DND-41 (cell line): ENCODE data around the gene RAB35.

Experiments
- ATAC-seq: fragments of 200-7000 bp; cut with Tn5 transposase; 3 replicates; pipeline ENCODE4 v1.9.1; 2021; ENCODE audit warnings: low read depth; ENCODE audit not compliant: insufficient read depth
- DNase-seq: peaks from one replicate; pipeline ENCODE4 v3.0.0-alpha.2; 2020
- H2AFZ ChIP-seq: 2 replicates; pipeline ENCODE4 v1.6.0; 2012; ENCODE audit warnings: low read depth, low read length
- H3K27ac ChIP-seq: 2 replicates; pipeline ENCODE4 v1.5.1; 2012; ENCODE audit warnings: low read length, inconsistent platforms
- H3K27me3 ChIP-seq: fragments of 200-600 bp; sonication (generic); 2 replicates; pipeline ENCODE4 v1.6.0; 2012; ENCODE audit warnings: low read length, mild to moderate bottlenecking, inconsistent platforms; ENCODE audit not compliant: insufficient read depth, poor library complexity
- H3K36me3 ChIP-seq: 2 replicates; pipeline ENCODE4 v1.5.1; 2012; ENCODE audit warnings: low read length, inconsistent platforms; ENCODE audit not compliant: insufficient read depth
- H3K4me1 ChIP-seq: 2 replicates; pipeline ENCODE4 v1.5.1; 2012; ENCODE audit warnings: mild to moderate bottlenecking, low read length; ENCODE audit not compliant: insufficient read depth
- H3K4me2 ChIP-seq: 2 replicates; pipeline ENCODE4 v1.6.0; 2012; ENCODE audit warnings: mild to moderate bottlenecking, moderate library complexity, low read length, inconsistent platforms; ENCODE audit not compliant: insufficient read depth
- H3K4me3 ChIP-seq, 2 experiments: fragments of 200-600 bp in 1 of 2; shearing (Covaris generic) in 1 of 2; 2 replicates each; pipeline ENCODE4 v1.5.1; 2012 to 2016; ENCODE audit warnings: inconsistent platforms in 2 of 2, low read length in 2 of 2, mild to moderate bottlenecking in 2 of 2, low read depth in 1 of 2, moderate library complexity in 1 of 2
- H3K79me2 ChIP-seq: 2 replicates; pipeline ENCODE4 v1.6.0; 2012; ENCODE audit warnings: low read length, inconsistent platforms; ENCODE audit not compliant: insufficient read depth
- H3K9ac ChIP-seq: 2 replicates; pipeline ENCODE4 v1.6.0; 2012; ENCODE audit warnings: low read depth, mild to moderate bottlenecking, inconsistent platforms, low read length, moderate library complexity
- H3K9me3 ChIP-seq: 2 replicates; pipeline ENCODE4 v1.5.1; 2012; ENCODE audit warnings: low read length, moderate library complexity, mild to moderate bottlenecking, inconsistent platforms; ENCODE audit not compliant: insufficient read depth, severe bottlenecking
- H4K20me1 ChIP-seq: 2 replicates; pipeline ENCODE4 v1.6.0; 2012; ENCODE audit warnings: low read length; ENCODE audit not compliant: insufficient read depth
- EZH2 ChIP-seq: IDR thresholded peaks from 3 replicates; pipeline ENCODE4 v1.6.1; 2012; ENCODE audit warnings: borderline replicate concordance, low read depth, mild to moderate bottlenecking, moderate library complexity, low read length, inconsistent platforms; ENCODE audit not compliant: severe bottlenecking
- TF ChIP-seq, protein P1 (sequence below): IDR thresholded peaks from 2 replicates; pipeline ENCODE4 v1.5.1; 2012; ENCODE audit warnings: borderline replicate concordance, low read length, moderate library complexity, mild to moderate bottlenecking; ENCODE audit not compliant: poor library complexity, severe bottlenecking; ENCODE audit errors: extremely low read depth

The RAB35 gene

DNA sequence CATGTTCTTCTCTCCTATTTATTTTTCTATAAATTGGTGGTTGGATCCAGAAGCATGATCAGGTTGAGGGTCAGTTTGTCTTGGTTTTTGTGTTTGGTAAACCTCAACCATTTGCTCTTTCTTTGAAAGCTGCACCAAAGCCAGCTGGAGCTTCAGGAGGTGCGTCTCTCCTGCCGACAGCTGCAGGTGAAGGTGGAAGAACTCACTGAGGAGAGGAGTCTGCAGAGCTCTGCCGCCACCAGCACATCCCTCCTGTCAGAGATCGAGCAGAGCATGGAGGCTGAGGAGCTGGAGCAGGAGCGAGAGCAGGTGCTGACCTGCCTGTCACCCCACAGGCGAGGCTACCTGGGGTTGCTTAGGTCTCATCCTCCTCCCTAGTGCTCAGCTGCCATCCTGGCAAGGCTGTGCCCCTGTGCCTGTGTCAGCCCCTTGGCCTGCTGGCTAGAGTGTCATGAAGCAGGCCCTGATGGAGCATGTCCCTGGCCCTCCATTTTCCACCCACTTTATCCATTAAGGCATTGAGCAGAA lies 45.0 kb downstream of the RAB35 start:
- no peaks in the 10 kb centered on the region for H3K9me3 ChIP-seq
- no peak overlapping the region for H2AFZ ChIP-seq
- no peak for ATAC-seq
- H3K4me2 ChIP-seq = no peak overlapping the region
- no peak overlapping the region for H3K27ac ChIP-seq
- H3K4me3 ChIP-seq = no peak overlapping the region
- H3K27me3 ChIP-seq = no peaks in the 10 kb centered on the region
- H4K20me1 ChIP-seq = no peaks in the 10 kb centered on the region
- DNase-seq = no peak
- no peaks in the 10 kb centered on the region for H3K4me1 ChIP-seq
- no peak overlapping the region for H3K9ac ChIP-seq
- H3K79me2 ChIP-seq = no peaks in the 10 kb centered on the region
- TF ChIP-seq, protein P1, sequence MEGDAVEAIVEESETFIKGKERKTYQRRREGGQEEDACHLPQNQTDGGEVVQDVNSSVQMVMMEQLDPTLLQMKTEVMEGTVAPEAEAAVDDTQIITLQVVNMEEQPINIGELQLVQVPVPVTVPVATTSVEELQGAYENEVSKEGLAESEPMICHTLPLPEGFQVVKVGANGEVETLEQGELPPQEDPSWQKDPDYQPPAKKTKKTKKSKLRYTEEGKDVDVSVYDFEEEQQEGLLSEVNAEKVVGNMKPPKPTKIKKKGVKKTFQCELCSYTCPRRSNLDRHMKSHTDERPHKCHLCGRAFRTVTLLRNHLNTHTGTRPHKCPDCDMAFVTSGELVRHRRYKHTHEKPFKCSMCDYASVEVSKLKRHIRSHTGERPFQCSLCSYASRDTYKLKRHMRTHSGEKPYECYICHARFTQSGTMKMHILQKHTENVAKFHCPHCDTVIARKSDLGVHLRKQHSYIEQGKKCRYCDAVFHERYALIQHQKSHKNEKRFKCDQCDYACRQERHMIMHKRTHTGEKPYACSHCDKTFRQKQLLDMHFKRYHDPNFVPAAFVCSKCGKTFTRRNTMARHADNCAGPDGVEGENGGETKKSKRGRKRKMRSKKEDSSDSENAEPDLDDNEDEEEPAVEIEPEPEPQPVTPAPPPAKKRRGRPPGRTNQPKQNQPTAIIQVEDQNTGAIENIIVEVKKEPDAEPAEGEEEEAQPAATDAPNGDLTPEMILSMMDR = no peak
- no peak for TF ChIP-seq EZH2
- no peaks in the 10 kb centered on the region for H3K36me3 ChIP-seq

DNA sequence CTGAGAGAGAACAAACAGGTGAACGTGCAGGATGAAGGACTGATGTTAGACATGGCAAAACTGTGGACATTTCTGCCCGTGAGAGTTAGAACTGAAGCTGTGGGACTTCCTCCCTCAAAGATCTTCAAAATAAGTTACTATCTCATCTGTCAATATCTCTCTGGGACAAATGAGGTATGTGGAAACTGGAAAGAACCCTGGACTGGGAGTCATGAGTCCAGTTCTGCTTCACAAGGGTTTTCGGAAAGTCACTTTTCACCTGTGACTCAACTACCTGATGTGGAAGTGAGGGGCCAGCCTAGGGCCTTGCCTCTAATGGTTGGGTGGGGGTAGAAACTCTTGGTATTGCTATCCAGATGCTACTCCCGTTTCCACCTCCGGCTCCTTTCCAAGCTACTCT lies 47.3 kb downstream of the RAB35 start:
- no peaks in the 10 kb centered on the region for H3K9me3 ChIP-seq
- ATAC-seq = no peak
- H3K79me2 ChIP-seq = no peaks in the 10 kb centered on the region
- TF ChIP-seq, protein P1 = no peak
- TF ChIP-seq EZH2 = no peak
- no peak overlapping the region for H3K4me3 ChIP-seq
- no peak for DNase-seq
- H3K27me3 ChIP-seq = no peaks in the 10 kb centered on the region
- H3K4me1 ChIP-seq = no peaks in the 10 kb centered on the region
- H3K9ac ChIP-seq = no peak overlapping the region
- no peak overlapping the region for H2AFZ ChIP-seq
- H3K36me3 ChIP-seq = no peaks in the 10 kb centered on the region
- no peaks in the 10 kb centered on the region for H4K20me1 ChIP-seq
- H3K27ac ChIP-seq = no peak overlapping the region
- no peak overlapping the region for H3K4me2 ChIP-seq

DNA sequence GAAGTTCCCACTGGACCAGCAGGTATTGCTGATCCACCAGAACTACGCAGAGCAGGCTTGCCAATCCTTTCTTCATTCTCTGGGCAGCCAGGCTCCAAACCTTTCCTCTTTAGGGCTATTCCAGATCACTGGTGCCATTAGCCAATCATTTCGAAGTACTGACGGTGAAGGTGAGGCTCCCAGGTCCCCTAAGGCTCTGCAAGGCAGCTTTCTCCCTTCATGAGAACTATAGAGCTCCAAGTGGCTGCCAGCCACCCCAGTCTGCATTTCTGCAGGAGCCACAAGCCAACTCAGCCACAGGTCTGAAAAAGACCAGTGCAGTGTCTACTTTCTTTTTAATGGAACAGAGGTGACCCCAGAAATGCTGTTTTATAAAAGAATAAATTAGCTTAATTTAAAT lies 48.7 kb downstream of the RAB35 start:
- Histone ChIP-seq H3K9ac (no peak overlapping the region), H3K79me2 (no peaks in the 10 kb centered on the region), H3K4me2 (no peak overlapping the region), H2AFZ (no peak overlapping the region), H3K27me3 (no peaks in the 10 kb centered on the region), H3K4me1 (no peaks in the 10 kb centered on the region), H3K27ac (no peak overlapping the region), H3K9me3 (no peaks in the 10 kb centered on the region), H3K4me3 (no peak overlapping the region), H4K20me1 (no peaks in the 10 kb centered on the region), H3K36me3 (no peaks in the 10 kb centered on the region)
- DNase-seq (no peak), ATAC-seq (no peak)
- TF ChIP-seq, protein P1 = no peak
- no peak for TF ChIP-seq EZH2

- H3K9me3 ChIP-seq = no peaks in the 10 kb centered on the region
- no peak for TF ChIP-seq EZH2
- TF ChIP-seq, protein P1 = no peak
- H3K27me3 ChIP-seq = no peaks in the 10 kb centered on the region
- no peak for DNase-seq
- no peaks in the 10 kb centered on the region for H3K79me2 ChIP-seq
- no peak overlapping the region for H3K9ac ChIP-seq
- no peak overlapping the region for H3K4me2 ChIP-seq
- no peak overlapping the region for H2AFZ ChIP-seq
- no peaks in the 10 kb centered on the region for H3K36me3 ChIP-seq
- no peaks in the 10 kb centered on the region for H4K20me1 ChIP-seq
- H3K4me3 ChIP-seq = no peak overlapping the region
- ATAC-seq = no peak
- no peaks in the 10 kb centered on the region for H3K4me1 ChIP-seq
- no peak overlapping the region for H3K27ac ChIP-seq
Measured at GRCh38 chr12:120067084-120067869, 49.3 kb downstream of the RAB35 start.
